Brain microvascular endothelial cell (primary cell): Measurements from ENCODE around the gene DNAH17.

ENCODE experiments used
- DNase-seq: peaks from one replicate; pipeline ENCODE4 v3.0.0-alpha.2; 2020
- H3K27ac ChIP-seq: fragments of 250-450 bp; sonication (Bioruptor Pico); 2 replicates; pipeline ENCODE4 v1.5.1; 2020; ENCODE audit warnings: mild to moderate bottlenecking, moderate library complexity
- H3K27me3 ChIP-seq: fragments of 250-450 bp; sonication (Bioruptor Pico); replicated peaks from 2 replicates; pipeline ENCODE4 v1.5.1; 2020; ENCODE audit warnings: mild to moderate bottlenecking
- H3K36me3 ChIP-seq: fragments of 250-450 bp; sonication (Bioruptor Pico); replicated peaks from 2 replicates; pipeline ENCODE4 v1.5.1; 2020; ENCODE audit warnings: mild to moderate bottlenecking
- H3K4me3 ChIP-seq: 2 replicates; pipeline ENCODE4 v1.5.1; 2011; ENCODE audit warnings: low read depth, mild to moderate bottlenecking, control low read depth, low read length, moderate library complexity
- CTCF ChIP-seq: IDR thresholded peaks from 2 replicates; pipeline ENCODE4 v1.5.1; 2011; ENCODE audit warnings: low read depth, mild to moderate bottlenecking, moderate library complexity, low read length, control low read depth, inconsistent platforms; ENCODE audit errors: missing control alignments
- in situ Hi-C: cut with HindIII; loops from 2 replicates; pipeline ENCODE4 v1.10.0; 2017; ENCODE audit warnings: low sequenced_read_pairs, low pct_ligation_motif_present

DNAH17 gene

GRCh38 chr17:78435330-78436005 is 141.7 kb downstream of the DNAH17 start:
- TF ChIP-seq CTCF = no peak
- DNase-seq = no peak
- in situ Hi-C loops = no loop called here
- Histone ChIP-seq H3K27ac (no peak overlapping the region), H3K36me3 (no peaks in the 10 kb centered on the region), H3K4me3 (no peak overlapping the region), H3K27me3 (no peaks in the 10 kb centered on the region)

DNA sequence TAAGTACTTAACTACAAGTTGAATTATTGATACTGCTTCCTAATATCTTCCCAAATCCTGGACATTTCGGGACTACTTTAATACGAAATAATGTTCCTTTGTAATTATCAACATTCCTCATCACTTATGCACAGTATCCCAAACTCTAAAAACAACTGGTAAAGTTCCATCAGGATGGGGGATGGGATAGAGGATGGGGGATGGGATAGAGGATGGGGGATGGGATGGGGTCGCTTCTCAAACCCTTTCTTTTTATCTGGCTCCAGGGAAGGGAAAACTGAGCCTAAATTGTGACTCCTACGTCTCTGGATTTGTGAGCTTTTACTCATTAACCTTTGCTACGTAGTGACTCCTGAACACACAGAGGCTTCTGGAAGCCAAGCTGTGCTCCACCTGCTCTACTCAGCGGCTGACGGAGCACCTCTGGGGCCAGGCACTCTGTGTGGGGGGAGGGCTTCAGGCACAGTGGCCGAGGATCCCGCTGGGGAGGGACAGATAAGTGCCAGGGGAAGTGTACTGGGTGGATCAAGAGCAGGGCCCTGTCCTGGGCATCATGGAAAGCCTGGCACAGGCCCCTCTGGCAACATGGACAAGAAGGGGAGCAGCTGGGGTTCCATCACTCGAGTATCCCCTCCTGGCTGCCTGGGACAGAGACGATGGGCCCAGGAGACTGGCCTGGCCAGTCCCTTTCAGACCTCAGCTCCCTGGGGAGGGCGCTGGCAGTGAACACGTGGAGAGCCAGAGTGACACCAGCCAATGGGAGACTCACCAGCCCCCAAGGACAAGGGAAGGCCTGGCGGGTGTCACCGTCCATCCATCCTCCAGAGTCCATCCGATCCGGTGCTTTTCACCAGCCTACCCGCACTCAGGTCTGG is 142.5 kb downstream of the DNAH17 start:
- Histone ChIP-seq H3K4me3 (no peak overlapping the region), H3K27ac (no peak overlapping the region), H3K27me3 (no peaks in the 10 kb centered on the region), H3K36me3 (no peaks in the 10 kb centered on the region)
- in situ Hi-C loops = no loop called here
- DNase-seq = no peak
- no peak for TF ChIP-seq CTCF

- TF ChIP-seq CTCF = no peak
- no peak overlapping the region for H3K4me3 ChIP-seq
- DNase-seq = no peak
- H3K27me3 ChIP-seq = no peaks in the 10 kb centered on the region
- H3K27ac ChIP-seq = no peak overlapping the region
- in situ Hi-C loops = no loop called here
- H3K36me3 ChIP-seq = peaks cover 3% of the 10 kb centered on the region
These were observed 143.3 kb downstream of the DNAH17 start for GRCh38 chr17:78433780-78434335.

DNA sequence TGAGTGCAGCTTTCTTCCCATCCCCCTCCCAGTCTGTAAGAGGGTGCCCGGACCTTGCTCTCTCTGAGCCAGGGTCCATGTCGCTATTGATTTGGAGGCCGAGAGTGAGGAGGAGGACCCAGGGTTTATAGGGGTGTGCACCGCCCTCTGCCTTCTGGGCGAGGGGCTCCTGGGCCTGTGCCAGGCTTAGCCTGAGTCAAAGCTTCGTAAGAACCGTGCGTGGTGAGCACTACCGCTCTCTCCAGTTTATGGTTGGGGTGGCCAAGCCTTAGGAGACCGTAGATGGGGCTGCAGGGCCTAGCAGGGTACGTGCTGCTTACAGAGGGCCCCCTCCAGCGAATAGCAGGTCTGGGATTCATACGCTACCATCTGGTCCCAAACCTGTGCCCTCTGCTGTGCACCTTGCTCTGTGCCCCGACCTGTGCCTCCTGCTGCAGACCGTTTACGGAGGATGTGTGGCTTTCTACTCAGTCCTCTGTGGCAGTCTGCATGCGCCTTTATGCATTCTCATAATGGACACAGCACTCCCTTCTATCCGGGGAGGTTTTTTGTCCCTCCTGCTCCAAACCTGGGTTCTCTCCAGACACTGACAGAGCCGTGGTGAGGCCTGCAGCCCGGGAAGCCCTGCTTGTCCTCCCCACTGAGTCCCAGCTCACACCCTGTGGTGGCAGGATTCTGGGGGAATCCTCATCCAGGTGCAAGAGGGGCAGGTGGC is 144.0 kb downstream of the DNAH17 start:
- DNase-seq = no peak
- no peaks in the 10 kb centered on the region for H3K27me3 ChIP-seq
- no peak overlapping the region for H3K27ac ChIP-seq
- TF ChIP-seq CTCF = no peak
- no peak overlapping the region for H3K4me3 ChIP-seq
- peaks cover 3% of the 10 kb centered on the region for H3K36me3 ChIP-seq
- in situ Hi-C loops = no loop called here

DNA sequence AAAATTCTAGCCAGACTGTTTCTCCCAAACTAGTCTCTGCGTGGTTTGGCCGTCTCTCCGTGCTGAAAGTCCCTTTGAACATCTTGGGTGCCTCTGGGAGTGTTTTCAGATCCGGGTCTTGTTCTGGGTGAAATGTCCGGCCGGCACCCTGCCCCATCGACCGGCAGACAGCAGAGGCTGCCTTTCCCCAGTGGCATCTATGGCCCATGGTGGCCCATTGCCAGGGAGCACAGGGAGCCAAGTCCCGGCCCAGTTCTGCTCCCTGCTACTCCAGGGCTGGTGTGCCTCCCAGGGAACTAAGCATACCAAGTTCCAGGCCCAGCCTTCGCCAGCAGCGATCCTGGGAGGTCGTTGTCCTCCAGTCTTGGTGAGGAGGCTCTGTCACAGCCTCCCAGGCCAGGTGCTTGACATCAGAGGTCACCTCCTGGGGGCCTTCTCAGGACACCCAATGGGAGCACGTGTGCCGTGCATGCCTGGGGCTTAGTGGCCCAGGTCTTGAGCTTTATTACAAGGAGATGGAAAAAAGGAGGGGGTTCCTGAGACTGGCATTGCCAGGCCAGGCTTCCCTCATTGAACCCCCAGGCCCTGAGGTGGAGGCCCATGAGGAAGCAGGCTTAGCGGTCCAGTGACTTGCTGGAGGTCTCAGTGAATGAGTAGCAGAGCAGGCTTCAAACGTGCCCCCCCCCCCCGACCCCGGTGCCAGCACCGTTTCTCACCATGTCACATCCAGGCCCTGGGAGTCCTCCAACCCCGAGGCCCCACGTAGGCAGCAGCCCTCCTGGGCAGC is 144.8 kb downstream of the DNAH17 start:
- TF ChIP-seq CTCF = no peak
- Histone ChIP-seq H3K27me3 (no peaks in the 10 kb centered on the region), H3K27ac (no peak overlapping the region), H3K36me3 (peaks cover 3% of the 10 kb centered on the region), H3K4me3 (no peak overlapping the region)
- DNase-seq = no peak
- in situ Hi-C loops = no loop called here
